Stimulated activated CD8-positive, alpha-beta memory T cell treated with anti-CD3 and anti-CD28 coated beads, Interleukin-4, amount 100 ng/mL, for 4 hours (primary cell): ENCODE results near the gene SRGN.
A peak's percentile ranks its signal among the peaks of the same experiment; 100 is the strongest.
"Not testable (repeated sequence)": the region's sequence is repeated elsewhere in the genome, so short reads cannot be mapped to it uniquely, and the experiment has no call there.

Experiments used
- DNase-seq, 2 donors: peaks; one replicate each; pipeline ENCODE4 v3.0.0-alpha.2; 2020; ENCODE audit warnings: low read depth in 2 of 2, low spot score in 1 of 2

Gene SRGN, protein sequence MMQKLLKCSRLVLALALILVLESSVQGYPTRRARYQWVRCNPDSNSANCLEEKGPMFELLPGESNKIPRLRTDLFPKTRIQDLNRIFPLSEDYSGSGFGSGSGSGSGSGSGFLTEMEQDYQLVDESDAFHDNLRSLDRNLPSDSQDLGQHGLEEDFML

GRCh38 chr10:69087590-69088470 is at the start of gene SRGN:
TSS of gene SRGN (plus strand) at chr10:69088103. CDS start at chr10:69088158, 55 bp downstream.
- DNase-seq, result peak; percentile 49 to 56

DNA sequence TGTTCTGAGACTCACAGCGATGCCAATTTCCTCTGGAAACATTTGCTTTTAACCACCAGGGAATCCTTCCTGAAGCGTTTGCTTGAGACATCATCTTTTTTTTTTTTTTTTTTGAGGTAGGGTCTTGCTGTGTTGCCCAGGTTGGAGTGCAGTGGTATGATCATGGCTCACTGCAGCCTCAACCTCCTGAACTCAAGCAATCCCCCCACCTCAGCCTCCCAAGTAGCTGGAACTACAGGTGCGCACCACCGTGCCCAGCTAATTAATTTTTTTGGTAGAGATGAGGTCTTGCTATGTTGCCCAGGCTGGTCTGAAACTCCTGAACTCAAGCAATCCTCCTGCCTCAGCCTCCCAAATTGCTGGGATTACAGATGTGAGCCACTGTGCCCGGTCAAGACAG is 47.0 kb upstream of the SRGN start:
- not testable (repeated sequence) for DNase-seq

GRCh38 chr10:69042417-69042816 is 45.5 kb upstream of the SRGN start:
- no peak for DNase-seq

DNA sequence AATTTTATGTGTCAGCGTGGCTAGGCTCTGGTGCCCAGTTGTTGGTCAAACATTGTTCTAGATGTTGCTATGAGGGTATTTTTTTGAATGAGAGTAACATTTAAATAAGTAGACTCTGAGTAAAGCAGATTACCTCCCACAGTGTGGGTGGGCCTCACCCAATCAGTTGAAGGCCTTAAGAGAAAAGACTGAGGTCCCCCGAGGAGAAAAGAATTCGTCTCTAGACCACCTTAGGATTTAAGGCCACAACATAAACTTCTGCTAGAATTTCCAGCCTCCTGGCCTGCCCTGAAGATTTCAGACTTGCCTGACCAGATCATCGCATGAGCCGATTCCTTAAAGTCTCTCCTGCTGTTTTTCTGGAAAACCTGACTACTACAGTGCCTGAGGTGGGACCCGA is 45.1 kb upstream of the SRGN start:
- no peak for DNase-seq

DNA sequence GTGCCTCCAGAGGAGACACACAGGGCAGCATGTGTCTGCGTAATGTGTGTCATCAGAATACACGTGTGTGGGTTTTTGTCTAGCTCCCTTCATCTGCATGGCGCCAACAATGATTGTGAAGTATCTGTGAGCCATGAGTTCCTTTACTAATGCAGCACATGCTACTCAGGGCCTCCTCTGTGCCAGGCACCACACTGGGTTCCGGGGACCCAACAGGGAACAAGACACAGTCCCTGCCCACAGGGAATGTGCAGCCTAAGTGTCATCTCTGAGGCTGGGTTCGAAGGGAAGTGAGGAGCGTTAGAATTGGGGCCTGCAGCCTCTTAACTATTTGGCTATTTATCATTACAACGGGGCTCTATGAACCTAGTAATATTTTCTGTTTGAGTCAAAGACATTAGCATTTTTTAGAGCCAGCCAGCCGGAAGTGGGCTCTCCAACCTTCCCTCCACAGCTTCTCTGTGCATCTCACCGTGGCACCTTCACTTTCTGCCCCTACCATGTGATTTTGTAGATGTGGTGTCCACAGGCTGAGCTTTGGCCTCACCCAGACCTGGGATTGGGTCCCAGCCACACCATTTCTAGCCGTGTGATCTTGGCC is 43.9 kb upstream of the SRGN start:
- DNase-seq, result no peak

GRCh38 chr10:69044546-69044945 is 43.4 kb upstream of the SRGN start:
- no peak for DNase-seq

DNA sequence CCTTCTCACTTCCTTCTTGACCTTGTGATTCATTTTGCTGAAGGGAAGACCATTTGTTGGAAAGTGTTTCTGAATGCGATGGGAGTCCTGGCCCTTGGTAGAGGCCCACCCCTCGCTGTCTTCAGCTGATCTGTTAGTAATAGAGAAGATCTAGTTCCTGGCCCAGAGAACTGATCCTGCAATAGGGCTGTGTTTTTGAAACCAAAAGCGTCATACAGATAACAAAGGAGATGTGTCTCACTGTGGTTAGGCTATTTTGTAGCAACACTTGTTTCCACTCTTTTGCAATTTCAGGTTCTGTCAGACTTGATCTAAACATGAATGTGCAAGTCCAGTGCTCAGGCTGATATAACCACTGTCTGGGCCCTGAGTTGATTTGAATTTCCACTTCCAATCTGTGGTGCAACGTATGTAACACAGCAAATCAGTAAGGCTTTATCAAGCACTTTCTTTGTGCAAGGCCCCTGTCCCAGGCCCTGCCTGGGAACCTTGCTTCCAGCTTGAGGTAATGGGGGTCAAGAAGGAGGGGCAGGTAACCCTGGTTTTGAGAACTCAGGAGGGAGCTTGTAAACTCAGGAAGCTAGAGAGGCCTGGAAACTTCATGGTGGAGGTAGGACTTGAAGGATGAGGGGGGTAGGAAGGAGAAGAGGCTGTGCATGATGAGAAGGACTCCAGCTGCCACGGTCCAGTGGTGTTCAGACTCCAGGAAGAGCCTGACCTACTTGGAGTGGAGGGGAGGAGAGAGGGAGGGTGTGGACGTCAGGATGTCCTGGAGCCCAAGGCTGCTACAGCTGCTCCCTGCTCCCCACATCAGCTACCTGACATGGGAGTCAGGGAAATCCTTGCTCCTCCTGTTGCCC is 42.2 kb upstream of the SRGN start:
- no peak for DNase-seq

GRCh38 chr10:69047111-69047832 is 40.6 kb upstream of the SRGN start:
- no peak for DNase-seq

- DNase-seq, result no peak
These were observed 39.8 kb upstream of the SRGN start for GRCh38 chr10:69048103-69048502.

DNA sequence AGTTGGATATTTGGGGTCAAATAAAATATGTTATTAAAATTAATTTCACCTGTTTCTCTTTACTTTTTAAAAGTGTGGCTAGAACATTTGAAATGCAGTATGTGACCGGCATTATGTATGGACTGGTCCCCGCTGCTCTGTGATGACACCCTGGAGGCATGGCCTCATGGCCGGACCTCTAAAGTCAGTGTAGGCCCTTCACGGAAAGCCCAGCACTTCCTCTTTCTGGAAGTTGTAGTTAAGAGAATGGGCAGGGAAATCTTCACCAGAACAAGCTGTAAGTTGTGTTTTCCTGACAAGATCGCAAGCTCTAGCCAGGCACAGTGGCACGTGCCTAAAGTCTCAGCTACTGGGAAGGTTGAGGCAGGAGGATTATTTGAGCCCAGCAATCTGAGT is 38.3 kb upstream of the SRGN start:
- no peak for DNase-seq

DNA sequence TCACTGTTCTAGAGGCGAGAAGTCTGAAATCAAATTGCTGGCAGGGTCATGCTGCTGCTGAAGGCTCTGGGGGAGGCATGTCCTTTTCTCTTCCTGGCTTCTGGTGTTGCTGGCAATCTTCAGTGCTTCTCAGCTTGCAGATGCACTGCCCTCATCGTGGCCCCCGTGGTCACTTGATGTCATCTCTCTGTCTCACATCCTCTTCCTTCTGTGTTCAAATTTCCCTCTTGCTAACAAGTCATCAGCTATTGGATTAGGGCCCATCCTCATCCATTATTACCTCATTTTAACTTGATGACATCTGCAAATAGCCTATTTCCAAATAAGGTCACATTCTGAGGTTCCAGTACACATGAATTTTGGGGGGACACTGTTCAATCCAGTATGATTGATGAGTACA is 36.6 kb upstream of the SRGN start:
- no peak for DNase-seq

GRCh38 chr10:69051710-69052487 is 36.0 kb upstream of the SRGN start:
- no peak for DNase-seq

GRCh38 chr10:69052736-69053135 is 35.2 kb upstream of the SRGN start:
- DNase-seq, result no peak

DNA sequence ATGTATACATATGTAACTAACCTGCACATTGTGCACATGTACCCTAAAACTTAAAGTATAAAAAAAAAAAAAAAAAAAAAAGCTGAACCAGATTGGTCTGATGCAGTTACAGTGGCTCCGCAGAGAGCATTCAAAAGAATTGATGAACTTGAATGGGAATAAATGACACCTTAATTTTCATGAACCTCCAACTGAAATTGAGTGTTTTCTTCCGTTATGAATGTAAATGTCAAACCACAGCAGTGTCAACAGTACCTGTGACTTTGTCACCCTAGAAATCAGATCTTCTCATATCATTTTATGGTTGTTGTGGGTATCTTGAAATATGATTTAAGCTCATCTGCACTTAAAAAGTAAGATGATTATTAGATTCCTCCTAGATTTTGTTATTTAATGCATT is 32.7 kb upstream of the SRGN start:
- DNase-seq, result no peak

GRCh38 chr10:69056129-69056528 is 31.8 kb upstream of the SRGN start:
- no peak for DNase-seq

DNA sequence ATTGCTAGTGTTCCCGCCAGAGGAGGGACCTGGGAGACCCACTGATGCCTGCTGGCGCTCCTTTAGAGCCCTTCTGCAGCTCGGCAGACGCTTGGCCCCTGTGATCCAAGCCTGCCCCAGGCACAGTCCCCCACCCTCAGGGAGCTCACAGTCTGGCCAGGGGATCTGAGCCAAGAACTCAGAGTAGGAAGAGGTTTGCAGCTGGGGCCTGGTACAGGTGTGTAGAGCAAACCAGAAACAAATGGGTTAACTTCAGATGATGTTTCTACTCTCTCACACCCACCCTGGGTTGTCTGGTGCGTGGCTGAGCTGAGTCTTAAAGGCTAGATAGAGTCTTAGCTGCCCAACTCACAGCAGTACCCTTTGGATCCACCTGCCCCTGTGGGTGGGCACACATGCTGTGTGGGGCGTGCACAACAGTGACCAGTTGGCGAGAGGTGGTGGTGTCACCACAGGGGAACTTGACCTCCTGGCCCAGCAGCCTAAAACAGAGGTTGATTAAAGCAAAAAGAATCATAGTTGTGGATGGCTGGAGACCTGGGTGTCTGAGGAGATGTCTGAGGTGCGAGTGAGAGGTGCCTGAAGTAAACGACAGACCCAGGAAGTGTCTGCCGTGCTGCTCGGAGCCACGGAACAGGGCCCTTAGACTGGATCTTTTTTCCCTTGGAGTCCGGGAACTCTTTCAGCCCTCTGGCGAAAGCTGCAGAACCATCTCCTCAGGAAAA is 31.2 kb upstream of the SRGN start:
- DNase-seq, result no peak

GRCh38 chr10:69057261-69057950 is 30.5 kb upstream of the SRGN start:
- no peak for DNase-seq

GRCh38 chr10:69057951-69058297 is 30.0 kb upstream of the SRGN start:
- DNase-seq, result no peak
